ENCODE data around the gene ISYNA1.

ISYNA1 gene

DNA sequence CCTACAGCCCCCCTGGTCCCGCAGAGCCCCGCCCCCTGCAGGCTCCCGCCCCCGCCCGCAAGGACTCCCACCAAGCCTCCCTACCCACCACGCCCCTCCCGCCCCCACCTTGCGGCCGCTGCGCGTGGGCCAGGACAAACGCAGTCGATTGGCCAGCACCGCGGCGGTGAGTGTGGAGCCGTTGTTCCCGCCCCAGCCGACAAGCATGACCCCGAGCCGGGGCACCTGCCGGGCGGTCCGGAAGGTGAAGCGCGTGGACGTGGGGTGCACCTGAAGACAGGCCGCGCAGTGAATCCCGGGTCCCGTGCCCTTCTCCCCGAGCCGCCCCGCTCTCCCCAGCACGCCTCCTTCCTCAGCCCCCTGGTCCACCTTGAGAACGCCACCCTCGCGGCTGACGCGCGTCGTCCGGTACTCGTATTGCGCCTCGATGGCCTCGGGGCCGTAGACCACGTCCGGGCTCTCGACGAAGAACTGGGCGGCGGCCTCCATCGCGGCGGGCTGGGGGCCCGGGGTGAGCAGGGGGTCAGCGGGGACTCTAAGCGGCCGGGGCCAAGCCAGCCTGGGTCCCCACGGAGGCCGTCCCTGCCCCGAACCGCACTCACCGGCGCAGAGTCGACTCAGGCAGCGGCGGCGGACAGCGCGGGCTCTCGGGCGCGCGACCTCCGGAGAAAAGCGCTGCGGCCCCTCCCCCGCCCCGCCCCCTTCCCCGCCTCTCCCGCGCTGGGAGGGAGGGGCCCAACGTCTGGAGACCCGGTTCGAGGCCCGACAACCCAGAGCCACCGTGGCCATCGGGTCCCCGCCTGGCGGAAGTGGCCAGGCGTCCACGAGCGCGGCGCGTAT lies at the start of gene ISYNA1:
TSS of gene ISYNA1 (minus strand) at position 643 of the 840 bp plus-strand sequence. CDS start at position 489, 154 bp downstream.
- peak; percentile 57 to 63 for DNase-seq

GRCh38 chr19:18486746-18487145 lies 48.8 kb upstream of the ISYNA1 start:
- no peak for DNase-seq

GRCh38 chr19:18484992-18485391 lies 47.1 kb upstream of the ISYNA1 start:
- no peak for DNase-seq

GRCh38 chr19:18483119-18483890 lies 45.4 kb upstream of the ISYNA1 start:
- DNase-seq, result no peak

DNA sequence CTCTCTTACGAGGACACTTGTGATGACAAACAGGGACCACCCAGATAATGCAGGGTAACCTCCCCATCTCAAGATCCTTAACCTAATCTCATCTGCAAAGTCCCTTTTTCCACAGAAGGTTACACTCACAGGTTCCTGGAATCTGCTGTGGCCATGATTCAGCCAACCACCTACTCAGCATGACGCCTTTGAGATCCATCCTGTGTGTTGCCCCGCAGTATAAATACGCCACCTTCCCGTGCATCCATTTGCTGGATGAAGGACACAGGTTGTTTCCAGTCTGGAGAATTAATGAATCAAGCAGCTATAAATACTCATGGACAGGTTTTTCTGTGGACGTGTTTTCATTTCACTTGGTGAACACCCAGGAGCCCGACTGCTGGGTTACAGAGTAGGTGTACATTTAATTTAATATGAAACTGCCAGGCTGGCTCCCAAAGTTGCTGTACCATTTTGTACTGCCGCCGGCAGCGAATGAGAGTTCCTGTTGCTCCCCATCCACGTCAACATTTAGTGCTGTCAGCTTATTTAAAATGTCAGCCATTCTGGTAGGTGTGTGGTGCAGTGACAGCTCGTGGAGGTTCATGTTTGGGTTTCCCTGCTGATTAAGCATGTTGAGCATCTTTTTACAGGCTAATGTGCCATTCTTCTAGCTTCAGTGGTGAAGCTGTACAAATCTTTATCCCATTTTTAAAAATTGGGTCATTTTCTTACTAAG lies 43.7 kb upstream of the ISYNA1 start:
- DNase-seq, result no peak

DNA sequence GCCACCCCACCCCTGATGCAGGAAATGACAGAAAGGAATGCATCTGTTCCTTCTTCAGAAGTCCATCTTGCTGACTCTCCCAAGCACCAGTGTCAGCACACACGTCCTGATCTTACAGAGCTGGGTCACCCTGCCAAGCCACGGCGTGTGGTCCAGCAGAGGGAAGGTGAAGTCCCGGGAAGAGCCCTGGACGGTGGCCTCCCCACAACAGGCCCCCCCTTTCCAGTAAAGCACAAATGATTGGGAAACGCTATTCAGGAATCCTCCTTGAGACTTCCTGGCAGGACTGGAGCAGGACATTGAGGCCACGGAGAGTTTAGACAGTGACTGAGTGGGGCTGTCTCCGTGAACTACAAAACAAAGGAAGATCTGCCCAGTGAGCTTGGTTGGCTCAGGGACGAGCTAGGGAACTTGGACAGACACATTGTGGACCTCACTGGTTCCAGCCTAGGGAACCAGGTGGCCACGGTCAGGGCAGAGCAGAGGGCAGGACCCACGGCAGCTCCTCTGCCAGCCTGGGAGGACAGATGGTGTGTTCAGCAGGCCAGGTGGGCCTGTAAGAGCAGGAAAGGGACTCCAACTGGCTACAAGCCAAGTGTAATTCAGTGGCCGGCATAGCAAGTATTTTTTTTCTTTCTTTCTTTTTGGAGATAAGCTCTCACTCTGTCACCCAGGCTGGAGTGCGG lies 42.2 kb upstream of the ISYNA1 start:
- DNase-seq, result no peak

DNA sequence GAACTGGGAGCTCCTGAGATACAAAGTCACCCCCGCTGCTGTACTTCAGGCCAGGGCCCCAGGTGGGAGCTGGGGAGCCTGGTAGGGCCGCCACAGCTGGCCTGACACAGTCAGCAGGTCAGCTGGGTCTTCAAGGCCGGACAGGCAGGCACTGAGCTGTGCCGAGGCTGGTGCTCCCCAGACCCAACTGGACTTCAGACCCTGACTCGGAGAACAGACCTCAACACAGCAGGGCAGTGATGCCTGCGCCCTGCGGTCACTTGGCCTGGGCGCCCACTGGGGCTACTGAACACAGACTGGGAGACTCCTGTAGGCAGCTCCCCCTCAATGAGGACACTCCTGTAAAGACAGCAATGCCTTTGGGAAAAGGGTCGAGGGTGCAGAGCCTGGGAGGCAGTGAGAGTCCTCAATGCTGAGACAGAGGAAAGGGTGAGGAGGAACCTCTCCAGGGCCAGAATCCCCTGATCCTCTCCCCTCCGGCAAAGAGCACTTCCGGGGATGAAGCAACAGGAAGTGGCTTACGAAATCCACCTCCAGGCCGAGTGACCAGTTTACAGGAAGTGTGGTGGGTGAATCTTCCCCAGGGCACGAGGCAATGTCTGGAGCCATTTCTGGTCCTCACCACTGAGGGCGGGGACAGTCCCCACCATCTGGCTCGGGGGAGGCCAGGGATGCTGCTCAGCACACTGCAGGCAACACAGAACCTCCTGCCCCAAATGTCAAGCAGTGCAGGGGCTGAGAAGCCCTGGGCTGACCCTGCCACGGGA lies 40.8 kb upstream of the ISYNA1 start:
- DNase-seq, result peak; percentile 29 to 35

DNA sequence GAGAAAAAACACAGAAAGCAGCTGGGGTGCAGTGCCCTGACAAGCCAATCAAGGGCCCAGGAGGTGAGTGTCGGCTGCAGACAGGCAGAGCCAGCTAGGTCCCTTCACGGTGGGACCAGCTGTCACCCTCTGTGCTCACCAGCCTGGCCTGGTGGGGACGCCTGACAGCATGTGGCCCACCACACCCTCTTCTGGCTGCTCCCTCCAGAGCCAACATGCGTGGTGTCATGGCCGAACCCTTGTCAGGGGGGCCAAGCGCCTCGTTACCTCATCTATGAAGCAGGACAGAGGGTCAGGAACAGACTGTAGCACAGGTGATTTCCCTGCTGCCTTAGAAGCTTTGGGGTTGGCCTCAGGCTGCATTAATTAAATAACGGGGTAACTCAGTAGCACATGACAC lies 40.0 kb upstream of the ISYNA1 start:
- DNase-seq, result no peak

DNA sequence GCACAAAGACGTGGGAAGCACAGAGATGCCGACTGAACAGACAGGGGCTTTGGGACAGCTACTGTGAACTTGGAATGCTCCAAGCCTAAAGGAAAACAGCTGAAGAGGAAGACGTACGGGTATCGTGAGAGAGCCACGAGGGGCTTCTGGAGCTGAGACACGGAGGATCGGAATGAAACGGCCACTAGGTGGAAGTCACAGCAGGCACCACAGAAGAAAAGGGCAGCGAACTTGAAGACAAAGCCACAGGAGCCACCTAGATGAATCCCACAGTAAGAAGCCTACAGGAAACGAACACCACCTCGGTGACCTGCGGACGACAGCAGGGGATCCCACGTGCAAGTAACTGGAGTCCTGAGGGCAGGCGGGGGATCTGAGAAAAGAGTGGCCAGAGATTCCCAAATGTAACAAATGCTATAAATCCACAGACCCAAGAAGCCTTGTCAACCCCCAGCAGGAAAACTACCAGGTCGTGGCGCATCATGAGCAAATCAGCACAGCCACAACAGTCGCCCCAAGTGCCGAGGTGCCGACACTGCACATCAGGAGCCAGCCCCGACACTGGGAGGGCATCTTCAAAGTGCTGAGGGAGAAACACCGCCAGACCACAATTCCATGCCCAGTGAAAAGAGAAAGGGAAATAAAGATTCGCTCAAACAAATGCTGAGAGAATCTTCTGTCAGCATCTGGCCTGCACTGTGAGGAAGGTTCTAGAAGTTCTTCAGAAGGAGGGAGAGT lies 39.3 kb upstream of the ISYNA1 start:
- no peak for DNase-seq

DNA sequence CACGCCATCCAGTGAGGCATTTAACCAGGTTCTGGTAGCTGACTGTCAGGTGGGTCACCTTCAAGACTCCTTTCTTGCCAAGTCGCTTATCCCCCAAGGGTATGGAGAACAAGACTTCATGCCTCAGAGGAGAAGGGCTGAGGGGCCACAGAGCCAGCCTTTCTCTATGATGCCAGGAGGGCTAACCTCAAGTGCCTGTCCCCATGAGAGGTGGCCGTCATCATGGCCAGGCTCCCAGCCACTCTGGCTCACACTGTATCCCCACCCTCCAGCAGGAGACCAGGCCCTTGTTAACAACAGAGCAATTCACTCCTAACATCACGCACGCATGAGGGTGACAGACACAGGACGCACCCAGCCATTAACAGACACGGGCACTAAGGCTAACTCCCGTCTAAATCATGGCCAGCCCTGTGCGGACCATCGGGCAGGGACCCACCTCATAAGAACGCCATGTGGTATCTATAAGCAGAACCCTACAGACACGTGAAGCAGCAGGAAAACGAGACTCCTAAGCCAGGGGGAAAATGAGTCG lies 38.6 kb upstream of the ISYNA1 start:
- no peak for DNase-seq

DNA sequence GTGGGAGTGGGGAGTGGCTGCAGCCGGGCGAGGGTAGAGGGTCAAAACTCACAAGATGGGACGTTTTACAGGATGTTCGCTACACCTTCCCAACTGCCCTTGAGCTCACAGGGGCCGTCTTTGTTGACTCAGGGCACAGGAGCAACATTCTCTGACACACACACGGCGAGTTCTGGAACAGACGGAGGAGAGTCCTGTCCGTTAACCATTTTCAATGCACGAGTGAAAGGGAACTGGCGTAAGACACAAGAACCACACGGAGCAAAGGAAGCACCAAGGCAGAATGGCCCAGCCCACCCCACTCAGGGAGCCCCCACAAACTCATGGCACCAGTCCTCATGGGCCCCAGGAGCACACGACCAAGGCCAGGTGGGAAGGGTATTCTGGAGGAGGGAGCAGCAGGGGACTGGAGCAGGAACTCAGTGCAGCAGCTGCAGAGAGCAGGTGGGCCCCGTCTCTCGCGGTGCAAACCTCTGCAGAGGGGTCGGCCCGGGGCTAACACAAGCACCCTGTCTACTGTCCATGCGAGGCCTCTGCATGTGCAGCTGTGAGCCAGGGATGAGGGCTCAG lies 37.9 kb upstream of the ISYNA1 start:
- no peak for DNase-seq

GRCh38 chr19:18475004-18475453 lies 37.1 kb upstream of the ISYNA1 start:
- DNase-seq, result no peak

GRCh38 chr19:18474366-18474887 lies 36.5 kb upstream of the ISYNA1 start:
- DNase-seq, result no peak

- DNase-seq, result no peak
These were observed 35.8 kb upstream of the ISYNA1 start for GRCh38 chr19:18473706-18474087.

DNA sequence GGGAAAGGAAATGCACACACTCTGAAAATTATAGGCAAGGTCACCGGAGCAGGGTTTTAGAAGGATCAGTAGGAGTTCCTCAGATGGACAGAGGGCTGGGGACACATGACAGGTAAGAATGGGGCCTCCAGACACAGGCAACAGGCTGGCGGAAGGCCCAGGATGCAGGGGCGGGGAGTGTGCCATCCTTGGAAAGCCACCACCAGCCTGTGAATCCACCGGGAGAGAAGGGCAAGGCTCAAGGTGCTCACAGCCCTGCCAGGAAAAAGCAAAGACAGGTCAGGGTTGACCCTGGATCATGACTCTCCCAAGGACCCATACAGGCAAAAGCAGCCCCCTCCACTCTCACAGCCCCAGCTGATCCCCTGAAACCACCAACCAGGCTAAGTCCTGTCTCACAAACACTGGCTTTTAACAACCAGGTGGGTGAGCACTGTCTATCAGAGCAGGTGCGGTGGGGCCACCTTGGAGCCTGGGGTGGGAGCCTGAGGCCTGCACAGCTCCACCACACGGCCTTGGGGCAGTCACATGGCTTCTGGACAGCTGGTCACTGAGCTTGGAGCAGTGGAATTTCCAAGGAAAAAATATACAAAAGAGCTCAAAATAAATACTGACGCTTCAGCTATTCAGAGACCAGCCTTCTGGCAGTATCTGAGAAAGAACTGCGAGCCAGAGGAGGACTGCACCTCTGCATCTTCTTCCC lies 35.2 kb upstream of the ISYNA1 start:
- DNase-seq, result no peak

DNA sequence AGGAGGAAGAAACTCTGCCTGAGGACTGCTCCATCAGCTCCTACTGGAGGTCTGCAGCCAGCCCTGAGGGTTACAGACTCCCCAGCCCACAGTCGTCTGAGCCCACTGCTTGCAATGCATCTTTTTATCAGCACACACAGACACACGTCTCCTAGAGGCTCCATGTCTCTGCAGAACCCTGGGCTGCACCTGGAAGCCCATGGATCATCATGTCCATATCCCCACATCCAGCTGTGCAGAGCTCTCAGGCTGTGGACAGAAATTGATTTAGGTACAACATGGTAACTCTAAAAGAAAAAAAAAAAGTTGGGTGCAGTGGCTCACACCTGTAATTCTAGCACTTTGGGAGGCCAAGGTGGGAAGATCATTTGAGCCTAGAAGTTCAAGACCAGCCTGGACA lies 32.9 kb upstream of the ISYNA1 start:
- DNase-seq, result no peak

DNA sequence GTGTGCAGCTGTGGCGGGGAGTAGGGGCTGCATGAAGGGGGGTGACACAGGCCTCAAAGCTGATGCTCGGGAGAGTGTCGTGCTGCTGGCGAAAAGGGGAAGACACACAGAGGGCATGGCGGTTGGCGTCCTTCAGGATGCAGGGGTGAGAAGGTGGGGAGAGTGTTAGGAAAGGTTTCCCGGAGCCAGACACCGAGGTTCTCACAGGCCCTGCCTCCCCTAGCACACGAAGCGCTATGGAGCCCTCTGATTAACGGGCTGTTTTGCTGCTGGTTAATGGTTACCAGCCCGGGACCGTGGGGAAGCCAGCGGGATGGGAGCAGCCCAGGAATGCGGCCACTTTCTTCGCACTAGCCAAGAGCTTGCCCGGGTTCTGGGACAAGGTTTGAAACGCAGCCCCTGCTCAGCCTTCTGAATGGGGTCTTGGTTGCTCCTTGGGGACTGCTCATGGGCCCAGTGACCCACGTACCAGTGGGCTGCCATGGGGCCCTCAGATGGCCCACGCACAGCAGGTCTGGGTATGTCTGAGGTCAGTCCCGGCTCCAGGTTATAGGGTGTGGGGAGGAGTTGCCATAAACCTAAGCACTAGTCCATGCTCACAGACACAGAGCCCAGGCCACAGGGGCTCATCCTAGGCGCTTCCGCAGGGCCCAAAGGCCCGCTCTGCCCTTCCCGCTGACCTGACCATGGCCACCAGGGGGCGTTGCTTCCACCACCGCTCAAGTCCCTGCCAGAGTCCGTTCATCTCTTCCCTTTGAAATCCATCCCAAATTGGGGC lies 31.3 kb upstream of the ISYNA1 start:
- DNase-seq, result peak; percentile 49 to 56

- DNase-seq, result no peak
These were observed 30.6 kb upstream of the ISYNA1 start for GRCh38 chr19:18468517-18468916.

DNA sequence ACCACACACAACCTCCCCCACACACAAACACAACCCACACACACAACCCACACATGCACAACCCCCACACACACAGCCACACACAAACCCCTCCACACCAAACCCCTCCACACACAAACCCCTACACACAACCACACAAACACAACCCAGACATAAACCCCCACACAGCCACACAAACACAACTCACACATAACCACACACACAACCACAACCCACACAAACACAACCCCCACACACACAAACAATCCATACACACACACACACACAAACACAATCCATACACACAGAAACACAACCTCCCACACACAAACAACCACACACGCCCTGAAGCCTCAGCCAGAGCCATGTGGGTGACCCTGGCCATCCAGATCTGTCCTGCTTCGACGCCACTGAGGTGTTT lies 30.0 kb upstream of the ISYNA1 start:
- DNase-seq, result no peak

Data from activated CD4-positive, alpha-beta T cell treated with anti-CD3 and anti-CD28 coated beads, Interleukin-2, amount 50 U/mL, for 4 hours (primary cell).